Neural cell (in vitro differentiated cells): ENCODE measurements around the gene ZNF580. TPM values are rescaled to one million over a fixed set of nuclear protein-coding genes. Genes with fewer than 3 reads are reported as not detected.

Experiments
- H2AFZ ChIP-seq: fragments of 200-600, 300-800 bp; sonication (generic), shearing (Covaris generic); 2 replicates; pipeline ENCODE4 v1.6.0; 2014; ENCODE audit warnings: low read depth, mild to moderate bottlenecking, antibody characterized with exemption, low read length, moderate library complexity
- H3F3A ChIP-seq: fragments of 200-600 bp; shearing (Covaris generic); 2 replicates; pipeline ENCODE4 v1.6.1; 2016; ENCODE audit warnings: mild to moderate bottlenecking, moderate library complexity, mixed read lengths, antibody characterized with exemption, low read length; ENCODE audit not compliant: insufficient read depth, poor library complexity, severe bottlenecking
- H3K27ac ChIP-seq: fragments of 200-600, 300-800 bp; sonication (generic), shearing (Covaris generic); 2 replicates; pipeline ENCODE4 v1.5.1; 2014; ENCODE audit warnings: mild to moderate bottlenecking, low read length, moderate library complexity
- H3K27me3 ChIP-seq: fragments of 300-800, 200-600 bp; sonication (generic), shearing (Covaris generic); 2 replicates; pipeline ENCODE4 v1.6.0; 2014; ENCODE audit warnings: mild to moderate bottlenecking, low read depth, low read length, moderate library complexity; ENCODE audit not compliant: insufficient read depth
- H3K36me3 ChIP-seq: fragments of 300-800, 200-600 bp; sonication (generic), shearing (Covaris generic); 2 replicates; pipeline ENCODE4 v1.5.1; 2014; ENCODE audit warnings: mild to moderate bottlenecking, antibody characterized with exemption, low read length, moderate library complexity; ENCODE audit not compliant: insufficient read depth
- H3K4me2 ChIP-seq: fragments of 300-800, 200-600 bp; sonication (generic), shearing (Covaris generic); 2 replicates; pipeline ENCODE4 v1.6.0; 2014; ENCODE audit warnings: mild to moderate bottlenecking, low read length
- H3K4me3 ChIP-seq: fragments of 300-800, 200-600 bp; sonication (generic), shearing (Covaris generic); 2 replicates; pipeline ENCODE4 v1.5.1; 2014; ENCODE audit warnings: mild to moderate bottlenecking, low read length, moderate library complexity
- H3K79me2 ChIP-seq: fragments of 200-600 bp; shearing (Covaris generic); replicated peaks from 2 replicates; pipeline ENCODE4 v1.6.0; 2014; ENCODE audit warnings: mild to moderate bottlenecking, low read length, moderate library complexity; ENCODE audit not compliant: insufficient read depth
- H3K9ac ChIP-seq: fragments of 300-800, 200-600 bp; sonication (generic), shearing (Covaris generic); 2 replicates; pipeline ENCODE4 v1.6.1; 2016; ENCODE audit warnings: mild to moderate bottlenecking, low read length, mixed read lengths
- H3K9me2 ChIP-seq: fragments of 200-600 bp; shearing (Covaris generic); 2 replicates; pipeline ENCODE4 v1.6.1; 2016; ENCODE audit warnings: mild to moderate bottlenecking, low read length, mixed read lengths; ENCODE audit not compliant: insufficient read depth
- H3K9me3 ChIP-seq: fragments of 200-600, 300-800 bp; sonication (generic), shearing (Covaris generic); 2 replicates; pipeline ENCODE4 v1.6.1; 2016; ENCODE audit warnings: mild to moderate bottlenecking, mixed run types, low read length, moderate library complexity, mixed read lengths
- H4K20me1 ChIP-seq: fragments of 200-600 bp; shearing (Covaris generic); 2 replicates; pipeline ENCODE4 v1.6.1; 2016; ENCODE audit warnings: mild to moderate bottlenecking, mixed run types; ENCODE audit not compliant: insufficient read depth
- EP300 ChIP-seq: fragments of 450-650 bp; conservative IDR thresholded peaks from 2 replicates; pipeline ENCODE4 v1.6.1; 2014; ENCODE audit warnings: antibody characterized with exemption, mild to moderate bottlenecking, moderate library complexity; ENCODE audit not compliant: poor library complexity, severe bottlenecking
- EZH2 ChIP-seq: fragments of 200-600, 300-800 bp; shearing (Covaris generic), sonication (generic); IDR thresholded peaks from 2 replicates; pipeline ENCODE4 v1.6.1; 2014; ENCODE audit warnings: antibody characterized with exemption, low read length, borderline replicate concordance, mild to moderate bottlenecking; ENCODE audit not compliant: insufficient read depth, poor library complexity, severe bottlenecking
- MXI1 ChIP-seq: fragments of 450-650 bp; conservative IDR thresholded peaks from 2 replicates; pipeline ENCODE4 v1.6.1; 2014; ENCODE audit warnings: antibody characterized with exemption, mild to moderate bottlenecking; ENCODE audit not compliant: poor library complexity, severe bottlenecking
- POLR2AphosphoS5 ChIP-seq: IDR thresholded peaks from 2 replicates; pipeline ENCODE4 v1.6.1; 2012
- REST ChIP-seq: IDR thresholded peaks from 2 replicates; pipeline ENCODE4 v1.6.1; 2012; ENCODE audit warnings: borderline replicate concordance
- TAF1 ChIP-seq: IDR thresholded peaks from 2 replicates; pipeline ENCODE4 v1.6.1; 2012; ENCODE audit warnings: low read depth
- polyA plus RNA-seq: library from polyadenylated mRNA; depleted of rRNA; stranded (reverse); fragments of >200 nt; gene quantifications from 2 replicates; pipeline ENCODE4 v1.2.3, GENCODE V29; 2014

ZNF580 gene
- polyA plus RNA-seq, 1 donor from 2014 or later, result 11.7 TPM

GRCh38 chr19:55680339-55681130 is 39.7 kb downstream of the ZNF580 start:
- no peak overlapping the region for H3K4me3 ChIP-seq
- H3K27ac ChIP-seq, result no peak overlapping the region
- H3F3A ChIP-seq, result no peaks in the 10 kb centered on the region
- no peak overlapping the region for H3K9ac ChIP-seq
- H3K27me3 ChIP-seq, result no peaks in the 10 kb centered on the region
- H3K9me2 ChIP-seq, result no peaks in the 10 kb centered on the region
- no peaks in the 10 kb centered on the region for H4K20me1 ChIP-seq
- H3K4me2 ChIP-seq, result no peak overlapping the region
- peaks cover 49% of the 10 kb centered on the region for H3K79me2 ChIP-seq
- no peak for TF ChIP-seq MXI1
- TF ChIP-seq EZH2, result no peak
- TF ChIP-seq REST, result no peak
- no peaks in the 10 kb centered on the region for H3K9me3 ChIP-seq
- H2AFZ ChIP-seq, result no peak overlapping the region
- H3K36me3 ChIP-seq, result peaks cover 8% of the 10 kb centered on the region

- Histone ChIP-seq H3K36me3 (peaks cover 8% of the 10 kb centered on the region), H3K9me3 (no peaks in the 10 kb centered on the region), H2AFZ (no peak overlapping the region), H3K4me2 (no peak overlapping the region), H4K20me1 (no peaks in the 10 kb centered on the region), H3F3A (no peaks in the 10 kb centered on the region), H3K4me3 (no peak overlapping the region), H3K9ac (no peak overlapping the region), H3K27ac (no peak overlapping the region), H3K9me2 (no peaks in the 10 kb centered on the region), H3K27me3 (no peaks in the 10 kb centered on the region), H3K79me2 (peaks cover 40% of the 10 kb centered on the region)
- TF ChIP-seq POLR2AphosphoS5 (no peak), EP300 (no peak), TAF1 (no peak), REST (no peak)
Measured at GRCh38 chr19:55681131-55682092, 40.6 kb downstream of the ZNF580 start.
